Smooth muscle cell (in vitro differentiated cells): Measurements from ENCODE around the gene NFKBIE. TPM values are rescaled to one million over a fixed set of nuclear protein-coding genes. Genes with fewer than 3 reads are reported as not detected.
A peak's percentile ranks its signal among the peaks of the same experiment; 100 is the strongest.

Source experiments
- DNase-seq: peaks from one replicate; lab custom pipeline; 2025; ENCODE audit not compliant: unreplicated experiment; lab: John Stamatoyannopoulos, UW
- H2AFZ ChIP-seq: fragments of 200-600 bp; sonication (generic); 2 replicates; pipeline ENCODE4 v1.6.0; 2016; ENCODE audit warnings: antibody characterized with exemption, low read depth, mild to moderate bottlenecking
- H3F3A ChIP-seq: fragments of 200-600 bp; sonication (generic); 2 replicates; pipeline ENCODE4 v1.6.0; 2017; ENCODE audit warnings: antibody characterized with exemption, low read depth
- H3K27ac ChIP-seq: fragments of 200-600 bp; sonication (generic); 2 replicates; pipeline ENCODE4 v1.5.1; 2016; ENCODE audit warnings: low read depth, mild to moderate bottlenecking
- H3K27me3 ChIP-seq: fragments of 200-600 bp; sonication (generic); 2 replicates; pipeline ENCODE4 v1.6.1; 2016; ENCODE audit warnings: low read depth, mild to moderate bottlenecking
- H3K36me3 ChIP-seq: fragments of 200-600 bp; sonication (generic); 2 replicates; pipeline ENCODE4 v1.5.1; 2016; ENCODE audit warnings: low read depth
- H3K4me1 ChIP-seq: fragments of 200-600 bp; sonication (generic); 2 replicates; pipeline ENCODE4 v1.5.1; 2016; ENCODE audit warnings: low read depth
- H3K4me2 ChIP-seq: fragments of 200-600 bp; sonication (generic); 2 replicates; pipeline ENCODE4 v1.6.0; 2016; ENCODE audit warnings: mild to moderate bottlenecking
- H3K4me3 ChIP-seq: fragments of 200-600 bp; sonication (generic); 2 replicates; pipeline ENCODE4 v1.5.1; 2016; ENCODE audit warnings: mild to moderate bottlenecking
- H3K79me2 ChIP-seq: fragments of 200-600 bp; sonication (generic); 2 replicates; pipeline ENCODE4 v1.6.0; 2016; ENCODE audit warnings: low read depth, mild to moderate bottlenecking
- H3K9ac ChIP-seq: fragments of 200-600 bp; sonication (generic); 2 replicates; pipeline ENCODE4 v1.6.0; 2016; ENCODE audit warnings: low read depth
- H3K9me3 ChIP-seq: fragments of 200-600 bp; sonication (generic); replicated peaks from 2 replicates; pipeline ENCODE4 v1.5.1; 2016; ENCODE audit warnings: low read depth
- H4K20me1 ChIP-seq: fragments of 200-600 bp; sonication (generic); 2 replicates; pipeline ENCODE4 v1.6.0; 2016; ENCODE audit warnings: low read depth
- CTCF ChIP-seq: fragments of 200-600 bp; sonication (generic); IDR thresholded peaks from 2 replicates; pipeline ENCODE4 v1.5.1; 2017; ENCODE audit warnings: borderline replicate concordance, mild to moderate bottlenecking, antibody characterized with exemption; ENCODE audit not compliant: insufficient read depth, poor library complexity, severe bottlenecking
- WGBS: methylation state at CpG from one replicate; pipeline ENCODE4 v1.1.7; 2016; ENCODE audit warnings: low lambda C conversion rate; 5-methylcytosine and 5-hydroxymethylcytosine counted together
- polyA plus RNA-seq: library from polyadenylated mRNA; unstranded; fragments of >200 nt; fragmentation: Nextera tagmentation; extraction: Ambion mirVana; gene quantifications from 2 replicates; pipeline ENCODE4 v1.2.1, GENCODE V29; 2016
- total RNA-seq: library from RNA; depleted of rRNA; stranded (reverse); fragments of >200 nt; gene quantifications from 2 replicates; pipeline ENCODE4 v1.2.3, GENCODE V29; 2014

NFKBIE gene
- total and polyA plus RNA-seq, 2 experiments from 2014 or later, result 7.0 to 12.3 TPM

DNA sequence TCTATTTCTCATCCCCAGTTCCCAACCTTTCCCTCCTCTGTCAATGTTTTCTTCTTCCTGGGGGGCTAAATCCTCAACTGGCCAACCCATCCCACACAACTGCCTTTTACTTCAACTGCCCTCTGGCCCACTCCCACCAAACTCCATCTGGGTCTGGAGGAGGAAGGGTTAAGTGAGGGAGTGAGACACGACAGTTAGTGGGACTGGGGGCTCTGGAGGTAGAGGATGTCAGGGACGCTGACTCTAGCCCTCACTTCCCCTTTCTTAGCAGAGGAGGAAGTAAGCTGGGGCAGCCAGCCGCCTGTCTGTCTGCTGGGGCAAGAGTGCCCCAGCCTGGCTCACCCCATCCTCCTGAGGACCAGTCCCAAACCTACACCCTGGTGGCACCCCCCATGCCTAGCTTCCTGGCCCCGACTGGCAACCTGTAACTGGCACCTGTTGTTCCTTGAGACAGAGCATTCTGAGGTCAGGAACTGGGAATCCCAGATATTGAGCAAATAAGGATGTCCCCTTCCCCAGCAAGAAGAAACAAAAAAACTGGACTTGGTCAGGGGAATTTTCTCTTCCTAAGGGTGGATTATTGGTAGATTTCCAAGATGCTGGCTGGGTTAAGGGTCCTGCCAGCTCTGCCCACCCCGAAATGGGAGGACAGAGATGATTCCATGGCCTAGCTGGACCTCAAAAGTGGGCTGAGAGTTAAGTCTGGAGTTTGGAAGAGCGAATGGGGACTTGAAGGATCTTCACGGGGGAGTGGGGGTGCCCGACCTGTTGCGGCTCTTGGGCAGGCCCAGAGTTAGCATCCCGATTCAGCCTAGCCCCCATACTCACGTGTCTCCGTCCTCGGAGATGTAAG, 971 bp downstream of the NFKBIE start:
- DNase-seq, result no peak
- peaks cover 13% of the 10 kb centered on the region for H3K27me3 ChIP-seq
- H3K36me3 ChIP-seq, result no peaks in the 10 kb centered on the region

DNA sequence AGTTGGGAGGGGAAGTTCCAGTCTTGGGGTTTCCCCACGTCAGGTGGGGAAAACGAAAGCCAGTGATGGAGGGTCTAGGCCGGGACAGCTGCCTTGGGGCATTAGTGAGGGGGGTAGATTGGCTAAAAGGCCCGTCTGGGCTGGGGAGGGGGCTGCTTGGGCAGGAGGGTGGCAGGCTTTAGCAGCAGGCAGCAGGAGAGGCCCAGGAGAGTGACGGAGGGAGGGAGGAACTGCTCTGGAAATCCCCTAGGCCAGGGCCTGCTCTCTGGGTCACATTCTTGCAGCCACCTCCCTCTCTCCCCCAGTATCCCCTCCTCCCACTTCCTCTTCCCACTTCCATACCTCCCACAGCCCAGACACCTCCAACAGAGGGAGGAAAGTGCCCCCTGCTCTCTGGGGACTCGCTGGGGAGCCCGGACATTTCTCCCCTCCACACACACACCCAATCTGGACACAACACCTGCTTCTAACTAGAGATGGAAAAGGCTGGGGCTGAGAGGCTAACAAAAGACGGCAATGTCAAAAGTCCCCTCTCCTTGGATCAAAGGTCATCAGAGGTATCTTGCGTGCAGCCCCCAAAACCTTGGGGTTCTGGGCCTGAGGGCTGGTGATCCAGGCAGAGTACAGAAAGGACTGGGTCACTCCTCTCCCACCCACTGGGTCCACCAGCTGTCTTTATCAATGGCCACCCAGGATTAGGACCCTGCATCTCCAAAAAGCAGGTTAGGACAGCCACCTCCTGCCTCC, 1.8 kb downstream of the NFKBIE start:
- no peaks in the 10 kb centered on the region for H3K9me3 ChIP-seq
- H3K4me1 ChIP-seq, result peaks cover 24% of the 10 kb centered on the region
- H3K4me3 ChIP-seq, result peak overlapping the region; percentile 96
- peak overlapping the region; percentile 42 for H3K27ac ChIP-seq
- H3K4me2 ChIP-seq, result peak overlapping the region; percentile 98
- H3K79me2 ChIP-seq, result peaks cover 16% of the 10 kb centered on the region
- no peaks in the 10 kb centered on the region for H3K36me3 ChIP-seq
- H3F3A ChIP-seq, result no peaks in the 10 kb centered on the region
- DNase-seq, result no peak
- H3K27me3 ChIP-seq, result peaks cover 4% of the 10 kb centered on the region
- peaks cover 13% of the 10 kb centered on the region for H4K20me1 ChIP-seq
- H3K9ac ChIP-seq, result peak overlapping the region; percentile 35
- no peak overlapping the region for H2AFZ ChIP-seq
- 70% methylated on average over 8 of the region's 9 CpGs for WGBS
- no peak for TF ChIP-seq CTCF

More for the DNA sequence above, 971 bp downstream of the NFKBIE start:
- H3K4me3 ChIP-seq, result peak overlapping the region; percentile 96
- peak overlapping the region; percentile 63 for H2AFZ ChIP-seq
- WGBS, result 17% methylated on average over 13 of the region's 13 CpGs
- peak overlapping the region; percentile 98 for H3K4me2 ChIP-seq
- no peak for TF ChIP-seq CTCF
- H3K9ac ChIP-seq, result peak overlapping the region; percentile 89
- no peaks in the 10 kb centered on the region for H3F3A ChIP-seq
- H3K27ac ChIP-seq, result peak overlapping the region; percentile 79
- peaks cover 13% of the 10 kb centered on the region for H4K20me1 ChIP-seq
- H3K79me2 ChIP-seq, result peaks cover 16% of the 10 kb centered on the region
- H3K4me1 ChIP-seq, result peaks cover 25% of the 10 kb centered on the region
- H3K9me3 ChIP-seq, result no peaks in the 10 kb centered on the region

GRCh38 chr6:44262467-44263353, 2.6 kb downstream of the NFKBIE start:
- Histone ChIP-seq H3K4me2 (peak overlapping the region; percentile 98), H3K79me2 (peaks cover 16% of the 10 kb centered on the region), H3F3A (peaks cover 7% of the 10 kb centered on the region), H3K9ac (peak overlapping the region; percentile 28), H2AFZ (no peak overlapping the region), H3K27me3 (no peaks in the 10 kb centered on the region), H3K36me3 (no peaks in the 10 kb centered on the region), H3K4me1 (peaks cover 25% of the 10 kb centered on the region), H3K4me3 (peak overlapping the region; percentile 96), H4K20me1 (peaks cover 13% of the 10 kb centered on the region), H3K27ac (peak overlapping the region; percentile 42), H3K9me3 (no peaks in the 10 kb centered on the region)
- WGBS, result 84% methylated on average over 7 of the region's 7 CpGs
- DNase-seq, result no peak
- no peak for TF ChIP-seq CTCF
